ENCODE measurements around the gene SLCO3A1.

- TF ChIP-seq CTCF (IDR thresholded peaks at IDR 0.05), result no peak
- TF ChIP-seq POLR2A (IDR thresholded peaks at IDR 0.05), result no peak
Observed at GRCh38 chr15:91939403-91939831, 85.9 kb downstream of the SLCO3A1 start.

All from adrenal gland (tissue), 5 donors.